Heart left ventricle (tissue), 16 donors: ENCODE measurements around the gene SOST. TPM values are rescaled to one million over a fixed set of nuclear protein-coding genes. Genes with fewer than 3 reads are reported as not detected.

Source experiments
- ATAC-seq, 4 donors: fragments of 200-7000 bp; cut with Tn5 transposase; one replicate each; pipeline ENCODE4 v1.9.1; 2020 to 2022; ENCODE audit warnings: moderate library complexity in 4 of 4, mild to moderate bottlenecking in 3 of 4, moderate number of reproducible peaks in 1 of 4
- DNase-seq, 5 donors: peaks; one replicate each; pipeline ENCODE4 v3.0.0-alpha.2; 2020
- H3K27ac ChIP-seq, 12 donors: fragments of 200-600 bp; sonication (generic) in 4 of 12; one replicate each; pipeline versions ENCODE4 v1.5.0 to v1.8.0; 2016 to 2022; ENCODE audit warnings: mild to moderate bottlenecking in 2 of 12
- H3K27me3 ChIP-seq, 9 donors: fragments of 200-600 bp; sonication (generic) in 2 of 9; one replicate each; pipeline versions ENCODE4 v1.5.1 to v1.8.0; 2016 to 2022; ENCODE audit warnings: mild to moderate bottlenecking in 3 of 9
- H3K36me3 ChIP-seq, 9 donors: fragments of 200-600 bp; sonication (generic) in 2 of 9; one replicate each; pipeline versions ENCODE4 v1.5.0 to v1.8.0; 2018 to 2022; ENCODE audit warnings: mild to moderate bottlenecking in 2 of 9
- H3K4me1 ChIP-seq, 12 donors: fragments of 200-600 bp; sonication (generic) in 4 of 12; one replicate each; pipeline versions ENCODE4 v1.5.0 to v1.8.0; 2016 to 2022; ENCODE audit warnings: mild to moderate bottlenecking in 3 of 12
- H3K4me3 ChIP-seq, 12 donors: fragments of 200-600 bp; sonication (generic) in 4 of 12; one replicate each; pipeline versions ENCODE4 v1.5.0 to v1.8.0; 2017 to 2022; ENCODE audit warnings: mild to moderate bottlenecking in 9 of 12, moderate library complexity in 4 of 12
- H3K9me3 ChIP-seq, 12 donors: fragments of 200-600 bp; sonication (generic) in 4 of 12; one replicate each; pipeline versions ENCODE4 v1.5.0 to v1.8.0; 2016 to 2022; ENCODE audit warnings: mild to moderate bottlenecking in 1 of 12
- CTCF ChIP-seq, 12 donors: fragments of 200-600 bp; sonication (generic) in 4 of 12; IDR thresholded peaks; one replicate each; pipeline versions ENCODE4 v1.5.0 to v1.8.0; 2018 to 2022; ENCODE audit warnings: antibody characterized with exemption in 12 of 12, mild to moderate bottlenecking in 5 of 12
- POLR2A ChIP-seq, 2 donors: fragments of 450-650 bp; IDR thresholded peaks; one replicate each; pipeline ENCODE4 v1.6.1; 2017; ENCODE audit warnings: antibody characterized with exemption in 2 of 2, mild to moderate bottlenecking in 2 of 2, moderate library complexity in 2 of 2
- whole genome bisulfite sequencing, 4 donors: extraction: QIAGEN DNeasy Blood & Tissue Kit in 2 of 4; methylation state at CpG; one replicate each; pipeline versions ENCODE4 v1.1.5 to v1.1.7; 2013 to 2018; 5-methylcytosine and 5-hydroxymethylcytosine counted together
- intact Hi-C, 10 donors: fragments of 100-400 bp; cut with DNase I; formaldehyde crosslinking; loops; one replicate each; pipeline versions ENCODE4 v1.11.1 to v1.14.2; 2022
- polyA plus RNA-seq, 2 donors: library from polyadenylated mRNA; stranded (reverse); fragments of 200-250 nt; gene quantifications; one replicate each; pipeline ENCODE4 v1.2.3, GENCODE V29; 2013
- total RNA-seq, 9 donors: library from RNA; depleted of rRNA in 2 of 9; stranded (reverse); fragments of >200 nt in 2 of 9; fragmentation: NEBNext Ultra II Directional in 3 of 9; extraction: Animal tissue kit (Norgen Biotek cat#: 25700) in 3 of 9; gene quantifications; one replicate each; pipeline versions ENCODE4 v1.1.0 to v1.2.4, GENCODE V29; 2016 to 2023
- donor health status: ischemic (EF 13 %, LVEDD 7.1; RV severe dilation, severe dysfunction).
- donor health status: healthy with polysubstance abuse.
- donor health status: DM: no; HTN: yes; CAD: no.
- donor health status: DM: no; HTN: no; CAD: no.
- donor health status: ischemic (EF 25% LVEDD 6.9; RV normal size, moderate dysfunction).
- donor health status: ischemic (EF 25% LVEDD 5.7; RV mildly dilated, moderate dysfunction).
- donor health status: healthy.
- donor health status: DM: yes; HTN: yes; CAD: no.
- donor health status: ischemic (EF 35%, LVEDD 5.7; RV mildly dilated, moderate dysfunction).
- donor health status: nonischemic (EF 11% LVEDD 7.7; RV severe dilation, severe dysfunction).
- donor health status: DM: yes; HTN: yes; CAD: no.
- donor health status: PGD.
- donor health status: ischemic (EF 29% LVEDD 5.4; RV normal size, mild dysfunction).
- donor health status: nonischemic (EF 23%, LVEDD 6.1; RV moderate dilation, normal function).

SOST gene
- total and polyA plus RNA-seq, 11 donors: not detected

GRCh38 chr17:43732958-43733357 lies 25.6 kb downstream of the SOST start:
- Histone ChIP-seq H3K27ac (no peak overlapping the region), H3K36me3 (no peaks in the 10 kb centered on the region), H3K4me3 (no peak overlapping the region), H3K4me1 (peaks cover 0 to 4% (median 0%) of the 10 kb centered on the region in 12 donors), H3K9me3 (no peaks in the 10 kb centered on the region), H3K27me3 (peaks cover 0 to 2% (median 0%) of the 10 kb centered on the region in 9 donors)
- DNase-seq (no peak), ATAC-seq (no peak)
- TF ChIP-seq POLR2A (IDR thresholded peaks at IDR 0.05) (no peak), CTCF (IDR thresholded peaks at IDR 0.05) (no peak)
- 97 to 100% (median 98%) methylated on average over 2 of the region's 2 CpGs for WGBS, 4 donors
- intact Hi-C loops: no loop called here

- no peak for ATAC-seq
- H3K27me3 ChIP-seq: no peaks in the 10 kb centered on the region
- H3K9me3 ChIP-seq: no peaks in the 10 kb centered on the region
- H3K4me3 ChIP-seq: no peak overlapping the region
- no peak for DNase-seq
- H3K4me1 ChIP-seq: peaks cover 0 to 3% (median 0%) of the 10 kb centered on the region in 12 donors
- intact Hi-C loops: no loop called here
- H3K27ac ChIP-seq: no peak overlapping the region
- TF ChIP-seq CTCF (IDR thresholded peaks at IDR 0.05) (no peak), POLR2A (IDR thresholded peaks at IDR 0.05) (no peak)
- no peaks in the 10 kb centered on the region for H3K36me3 ChIP-seq
- WGBS, 4 donors: 81 to 89% (median 85%) methylated on average over 8 of the region's 8 CpGs
Observed at GRCh38 chr17:43728081-43728480, 30.5 kb downstream of the SOST start.

GRCh38 chr17:43723697-43724359 lies 34.8 kb downstream of the SOST start:
- H3K36me3 ChIP-seq: no peaks in the 10 kb centered on the region
- DNase-seq (peak in 1 of 5 donors; percentile 67), ATAC-seq (peak in 2 of 4 donors; percentile 39 to 40)
- no peak overlapping the region for H3K27ac ChIP-seq
- H3K27me3 ChIP-seq: no peaks in the 10 kb centered on the region
- no peaks in the 10 kb centered on the region for H3K9me3 ChIP-seq
- intact Hi-C loops: no loop called here
- H3K4me1 ChIP-seq: peaks cover 0 to 18% (median 3%) of the 10 kb centered on the region in 12 donors
- WGBS, 4 donors: 56 to 86% (median 61%) methylated on average over 4 to 6 of the region's 6 CpGs
- no peak overlapping the region for H3K4me3 ChIP-seq
- TF ChIP-seq CTCF (IDR thresholded peaks at IDR 0.05) (no peak), POLR2A (IDR thresholded peaks at IDR 0.05) (no peak)

GRCh38 chr17:43722870-43723665 lies 35.5 kb downstream of the SOST start:
- intact Hi-C loops: no loop called here
- H3K4me3 ChIP-seq: no peak overlapping the region
- no peak for ATAC-seq
- peaks cover 0 to 18% (median 3%) of the 10 kb centered on the region in 12 donors for H3K4me1 ChIP-seq
- H3K27ac ChIP-seq: no peak overlapping the region
- WGBS, 4 donors: 87 to 88% (median 87%) methylated on average over 8 of the region's 8 CpGs
- no peaks in the 10 kb centered on the region for H3K36me3 ChIP-seq
- H3K9me3 ChIP-seq: no peaks in the 10 kb centered on the region
- no peaks in the 10 kb centered on the region for H3K27me3 ChIP-seq
- DNase-seq: no peak
- TF ChIP-seq CTCF (IDR thresholded peaks at IDR 0.05) (no peak), POLR2A (IDR thresholded peaks at IDR 0.05) (no peak)
